H1 (cell line): ENCODE measurements around the gene PKDREJ. TPM values are rescaled to one million over a fixed set of nuclear protein-coding genes. Genes with fewer than 3 reads are reported as not detected.

Source experiments
- CTCF ChIA-PET: fragments of 300-600 bp; sonication (Branson Sonifier 250); formaldehyde crosslinking; loops from one replicate; lab custom pipeline; 2021; ENCODE audit not compliant: partially characterized antibody; lab: Charles Lee
- POLR2A ChIA-PET: fragments of 300-600 bp; sonication (Branson Sonifier 250); formaldehyde crosslinking; loops from one replicate; lab custom pipeline; 2021; ENCODE audit warnings: inconsistent platforms; ENCODE audit not compliant: partially characterized antibody; lab: Charles Lee
- DNase-seq, 2 experiments: peaks; one replicate each; pipeline versions ENCODE4 v3.0.0 to v3.0.0-alpha.2; 2010 to 2022; ENCODE audit warnings: low spot score in 2 of 2, low read depth in 1 of 2, mixed read lengths in 1 of 2
- FAIRE-seq: peaks from 2 replicates; lab custom pipeline; 2011; peaks lifted over from hg19 to GRCh38; lab: Jason Lieb, UNC
- H2AFZ ChIP-seq: 2 replicates; pipeline ENCODE4 v1.8.1; 2012; ENCODE audit warnings: low read length, inconsistent platforms
- H2AK5ac ChIP-seq: 2 replicates; pipeline ENCODE4 v1.6.1; 2013; ENCODE audit warnings: low read depth, low read length
- H2BK120ac ChIP-seq: replicated peaks from 2 replicates; pipeline ENCODE3; 2013; ENCODE audit warnings: low read depth, low read length, inconsistent platforms
- H2BK12ac ChIP-seq: 2 replicates; pipeline ENCODE4 v1.6.1; 2013; ENCODE audit warnings: low read depth, low read length
- H2BK15ac ChIP-seq: 2 replicates; pipeline ENCODE4 v1.6.1; 2013; ENCODE audit warnings: low read length
- H2BK20ac ChIP-seq: 2 replicates; pipeline ENCODE4 v1.6.1; 2013; ENCODE audit warnings: low read length
- H2BK5ac ChIP-seq: 2 replicates; pipeline ENCODE4 v1.6.1; 2013; ENCODE audit warnings: low read depth, low read length
- H3K14ac ChIP-seq: 2 replicates; pipeline ENCODE4 v1.6.1; 2013; ENCODE audit warnings: inconsistent platforms; ENCODE audit not compliant: insufficient read length
- H3K18ac ChIP-seq: 2 replicates; pipeline ENCODE4 v1.6.1; 2013; ENCODE audit warnings: low read length; ENCODE audit errors: extremely low read depth
- H3K23ac ChIP-seq: 2 replicates; pipeline ENCODE4 v1.6.1; 2013; ENCODE audit warnings: inconsistent platforms; ENCODE audit not compliant: insufficient read length
- H3K23me2 ChIP-seq: 2 replicates; pipeline ENCODE4 v1.6.1; 2013; ENCODE audit warnings: low read depth, low read length
- H3K27ac ChIP-seq: 2 replicates; pipeline ENCODE4 v1.6.1; 2011; ENCODE audit warnings: low read depth, low read length, inconsistent platforms
- H3K27me3 ChIP-seq, 4 experiments: replicated peaks in 1 of 4; 1 replicate in 1 of 4; 2 replicates in 3 of 4; pipeline versions ENCODE4 v1.6.1 to v1.8.1; 2011 to 2013; ENCODE audit warnings: low read length in 3 of 4, mild to moderate bottlenecking in 3 of 4, inconsistent platforms in 2 of 4, mixed read lengths in 2 of 4, moderate library complexity in 1 of 4; ENCODE audit not compliant: control insufficient read depth in 3 of 4, insufficient read depth in 3 of 4; ENCODE audit errors: extremely low read depth in 1 of 4
- H3K36me3 ChIP-seq, 4 experiments: 2 replicates each; pipeline versions ENCODE4 v1.6.1 to v1.8.1; 2011 to 2013; ENCODE audit warnings: mild to moderate bottlenecking in 4 of 4, low read length in 3 of 4, moderate library complexity in 2 of 4, control low read depth in 1 of 4, inconsistent platforms in 1 of 4; ENCODE audit not compliant: insufficient read depth in 4 of 4, control insufficient read depth in 2 of 4
- H3K4ac ChIP-seq: replicated peaks from 2 replicates; pipeline ENCODE3; 2013; ENCODE audit warnings: low read length, low read depth, mixed read lengths, inconsistent platforms; ENCODE audit not compliant: insufficient read length
- H3K4me1 ChIP-seq, 4 experiments: replicated peaks in 1 of 4; 1 replicate in 1 of 4; 2 replicates in 3 of 4; pipeline versions ENCODE4 v1.6.1 to v1.8.1; 2011 to 2013; ENCODE audit warnings: low read length in 3 of 4, inconsistent platforms in 2 of 4, mixed read lengths in 1 of 4; ENCODE audit not compliant: insufficient read depth in 4 of 4, control insufficient read depth in 3 of 4
- H3K4me2 ChIP-seq, 2 experiments: 2 replicates each; pipeline versions ENCODE4 v1.6.1 to v1.8.1; 2011 to 2013; ENCODE audit warnings: low read depth in 2 of 2, low read length in 2 of 2, control low read depth in 1 of 2, inconsistent platforms in 1 of 2, mild to moderate bottlenecking in 1 of 2; ENCODE audit not compliant: insufficient read depth in 1 of 2
- H3K4me3 ChIP-seq, 4 experiments: fragments of 200-600, 300-600 bp in 1 of 4; sonication (generic), shearing (Covaris generic), sonication (Bioruptor Twin) in 1 of 4; 2 replicates each; pipeline versions ENCODE4 v1.5.1 to v1.8.1; 2011 to 2016; ENCODE audit warnings: low read length in 4 of 4, low read depth in 3 of 4, control low read depth in 2 of 4, inconsistent platforms in 2 of 4, mild to moderate bottlenecking in 2 of 4, mixed read lengths in 1 of 4, moderate library complexity in 1 of 4; ENCODE audit not compliant: insufficient read depth in 2 of 4; ENCODE audit errors: extremely low read depth in 1 of 4
- H3K56ac ChIP-seq: replicated peaks from 2 replicates; pipeline ENCODE3; 2013; ENCODE audit warnings: low read depth, mild to moderate bottlenecking, mixed read lengths, low read length, inconsistent platforms; ENCODE audit not compliant: insufficient read length
- H3K79me1 ChIP-seq: 2 replicates; pipeline ENCODE4 v1.6.1; 2013; ENCODE audit warnings: low read depth, low read length, control low read depth
- H3K79me2 ChIP-seq, 2 experiments: 2 replicates each; pipeline versions ENCODE4 v1.6.1 to v1.8.1; 2012 to 2013; ENCODE audit warnings: low read length in 2 of 2, mild to moderate bottlenecking in 2 of 2, inconsistent platforms in 1 of 2; ENCODE audit not compliant: insufficient read depth in 2 of 2, control insufficient read depth in 1 of 2
- H3K9ac ChIP-seq, 4 experiments: replicated peaks in 1 of 4; 1 replicate in 1 of 4; 2 replicates in 3 of 4; pipeline versions ENCODE4 v1.6.1 to v1.8.1; 2011 to 2013; ENCODE audit warnings: low read depth in 3 of 4, low read length in 3 of 4, control low read depth in 2 of 4, mild to moderate bottlenecking in 2 of 4, moderate library complexity in 2 of 4, inconsistent platforms in 1 of 4; ENCODE audit errors: extremely low read depth in 1 of 4
- H3K9me3 ChIP-seq, 2 experiments: 2 replicates each; pipeline versions ENCODE4 v1.6.1 to v1.8.1; 2012 to 2013; ENCODE audit warnings: mild to moderate bottlenecking in 2 of 2, moderate library complexity in 2 of 2, control low read depth in 1 of 2, inconsistent platforms in 1 of 2, low read depth in 1 of 2, low read length in 1 of 2, mixed read lengths in 1 of 2; ENCODE audit not compliant: insufficient read depth in 2 of 2
- H4K20me1 ChIP-seq, 2 experiments: replicated peaks in 1 of 2; 2 replicates each; pipeline versions ENCODE3 to v1.8.1; 2011 to 2013; ENCODE audit warnings: inconsistent platforms in 2 of 2, low read length in 2 of 2, mild to moderate bottlenecking in 1 of 2; ENCODE audit not compliant: insufficient read depth in 2 of 2, control insufficient read depth in 1 of 2
- H4K5ac ChIP-seq: 2 replicates; pipeline ENCODE4 v1.6.1; 2013; ENCODE audit warnings: low read length, low read depth, mixed read lengths, inconsistent platforms; ENCODE audit not compliant: insufficient read length
- H4K8ac ChIP-seq: 2 replicates; pipeline ENCODE4 v1.8.0; 2013; ENCODE audit warnings: mild to moderate bottlenecking, moderate library complexity, low read length, inconsistent platforms; ENCODE audit not compliant: insufficient read depth; ENCODE audit errors: extremely low read depth
- H4K91ac ChIP-seq: replicated peaks from 2 replicates; pipeline ENCODE3; 2013; ENCODE audit warnings: low read length, mixed read lengths, inconsistent platforms; ENCODE audit not compliant: insufficient read length
- CBX5 ChIP-seq: fragments of 300-800, 300-1000 bp; sonication (generic); IDR thresholded peaks from 2 replicates; pipeline ENCODE4 v1.7.1; 2016; ENCODE audit warnings: antibody characterized with exemption, low read length, low read depth
- CHD2 ChIP-seq: IDR thresholded peaks from 2 replicates; pipeline ENCODE4 v1.6.1; 2012; ENCODE audit warnings: low read length, improper control_type of control experiment
- CTBP2 ChIP-seq: IDR thresholded peaks from 2 replicates; pipeline ENCODE4 v1.7.0; 2011; ENCODE audit warnings: borderline replicate concordance, mild to moderate bottlenecking, moderate library complexity, mixed read lengths, low read length; ENCODE audit not compliant: insufficient read depth, insufficient read length
- GTF2F1 ChIP-seq: IDR thresholded peaks from 2 replicates; pipeline ENCODE4 v1.6.1; 2012; ENCODE audit warnings: low read depth, low read length, improper control_type of control experiment, borderline replicate concordance
- JUND ChIP-seq: IDR thresholded peaks from 2 replicates; pipeline ENCODE4 v1.6.1; 2011; ENCODE audit warnings: mild to moderate bottlenecking, improper control_type of control experiment, low read length
- KDM1A ChIP-seq: fragments of 200-600, 300-600 bp; sonication (generic); IDR thresholded peaks from 2 replicates; pipeline ENCODE4 v1.7.1; 2016; ENCODE audit warnings: mild to moderate bottlenecking, low read length, borderline replicate concordance
- KDM5A ChIP-seq: fragments of 200-600 bp; IDR thresholded peaks from 2 replicates; pipeline ENCODE4 v1.7.1; 2012; ENCODE audit warnings: mild to moderate bottlenecking, low read length, inconsistent platforms, mixed read lengths
- POLR2AphosphoS5 ChIP-seq: IDR thresholded peaks from 2 replicates; pipeline ENCODE4 v1.6.1; 2011; ENCODE audit warnings: low read depth, low read length
- POU5F1 ChIP-seq: IDR thresholded peaks from 2 replicates; pipeline ENCODE4 v1.6.1; 2011; ENCODE audit warnings: low read depth, mild to moderate bottlenecking, low read length, moderate library complexity
- SRF ChIP-seq: IDR thresholded peaks from 2 replicates; pipeline ENCODE4 v1.6.1; 2011; ENCODE audit warnings: mild to moderate bottlenecking, low read depth, low read length, moderate library complexity
- SUZ12 ChIP-seq: fragments of 200-600 bp; sonication (generic); IDR thresholded peaks from 2 replicates; pipeline ENCODE4 v1.6.1; 2012; ENCODE audit warnings: mild to moderate bottlenecking, inconsistent platforms, low read length, moderate library complexity, mixed read lengths
- WGBS, 2 experiments: shearing (Covaris generic) in 1 of 2; methylation state at CpG; one replicate each; pipeline versions ENCODE4 v1.1.6 to v1.1.7; 2013 to 2015; ENCODE audit warnings: low lambda C conversion rate in 2 of 2, mixed read lengths in 2 of 2, inconsistent platforms in 1 of 2, low coverage in 1 of 2, missing lambda C conversion rate in 1 of 2; ENCODE audit not compliant: insufficient replicate concordance in 2 of 2, insufficient coverage in 1 of 2, insufficient read length in 1 of 2; ENCODE audit errors: extremely low coverage in 1 of 2, missing lambda C conversion rate in 1 of 2; 5-methylcytosine and 5-hydroxymethylcytosine counted together
- polyA plus RNA-seq, 7 experiments: library from polyadenylated mRNA; depleted of rRNA in 3 of 7; stranded (reverse) in 5 of 7; unstranded in 2 of 7; fragments of >200 nt in 5 of 7; fragments of 200-250 nt in 2 of 7; gene quantifications; 1 replicate in 5 of 7; 2 replicates in 1 of 7; 4 replicates in 1 of 7; pipeline versions ENCODE4 v1.2.1 to v1.2.3, GENCODE V29; 2011 to 2013; ENCODE audit warnings: missing spikeins in 2 of 7, mixed read lengths in 2 of 7
- total RNA-seq: library from RNA; stranded (reverse); fragmentation: NEBNext Ultra II Directional; extraction: Animal tissue kit (Norgen Biotek cat#: 25700); gene quantifications from 2 replicates; pipeline ENCODE4 v1.2.1, GENCODE V29; 2021
- TF ChIP-seq, protein P1 (sequence below): IDR thresholded peaks from 2 replicates; pipeline ENCODE4 v1.6.1; 2012; ENCODE audit warnings: low read length, inconsistent platforms

The PKDREJ gene
- total and polyA plus RNA-seq, 2 of the 8 experiments (the other 6 are each of a cell fraction or from before 2014, with no cell fraction given) = 0.02 to 0.04 TPM

DNA sequence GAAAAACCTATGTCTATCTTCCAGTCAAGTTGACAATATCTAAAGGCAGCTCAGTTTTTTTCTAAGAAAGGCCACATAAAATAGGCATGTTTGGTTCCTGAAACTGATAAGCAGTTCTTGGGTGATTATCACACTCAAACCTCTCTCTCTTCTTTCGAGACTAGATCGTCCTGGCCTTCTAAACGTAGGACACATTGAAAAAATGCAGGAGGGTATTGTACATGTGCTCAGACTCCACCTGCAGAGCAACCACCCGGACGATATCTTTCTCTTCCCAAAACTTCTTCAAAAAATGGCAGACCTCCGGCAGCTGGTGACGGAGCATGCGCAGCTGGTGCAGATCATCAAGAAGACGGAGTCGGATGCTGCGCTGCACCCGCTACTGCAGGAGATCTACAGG lies 28.2 kb downstream of the PKDREJ start:
- Histone ChIP-seq H2BK15ac (no peak overlapping the region), H2AFZ (no peak overlapping the region), H3K4me3 (no peak overlapping the region), H3K18ac (no peak overlapping the region), H2BK20ac (no peak overlapping the region), H3K27me3 (no peaks in the 10 kb centered on the region), H4K5ac (no peak overlapping the region), H3K4me2 (no peak overlapping the region), H3K14ac (no peak overlapping the region), H3K23ac (no peak overlapping the region), H3K9ac (no peak overlapping the region), H4K20me1 (peaks cover 0 to 2% of the 10 kb centered on the region in 2 experiments), H4K91ac (no peak overlapping the region), H4K8ac (no peak overlapping the region; the same call in 1 of the 2 replicates), H3K4me1 (no peaks in the 10 kb centered on the region), H2BK5ac (no peak overlapping the region), H3K4ac (no peak overlapping the region), H3K79me1 (no peaks in the 10 kb centered on the region), H3K36me3 (no peaks in the 10 kb centered on the region), H3K23me2 (no peaks in the 10 kb centered on the region), H3K9me3 (no peaks in the 10 kb centered on the region), H3K27ac (no peak overlapping the region), H3K56ac (no peak overlapping the region), H2AK5ac (no peak overlapping the region), H3K79me2 (no peaks in the 10 kb centered on the region), H2BK12ac (no peak overlapping the region), H2BK120ac (no peak overlapping the region)
- no peak for TF ChIP-seq KDM5A
- no peak for TF ChIP-seq CBX5
- TF ChIP-seq KDM1A = no peak
- no peak for TF ChIP-seq CHD2
- no peak for TF ChIP-seq CTBP2
- TF ChIP-seq SRF = no peak
- TF ChIP-seq POLR2AphosphoS5 = no peak
- no peak for TF ChIP-seq GTF2F1
- no peak for TF ChIP-seq JUND
- TF ChIP-seq, protein P1, sequence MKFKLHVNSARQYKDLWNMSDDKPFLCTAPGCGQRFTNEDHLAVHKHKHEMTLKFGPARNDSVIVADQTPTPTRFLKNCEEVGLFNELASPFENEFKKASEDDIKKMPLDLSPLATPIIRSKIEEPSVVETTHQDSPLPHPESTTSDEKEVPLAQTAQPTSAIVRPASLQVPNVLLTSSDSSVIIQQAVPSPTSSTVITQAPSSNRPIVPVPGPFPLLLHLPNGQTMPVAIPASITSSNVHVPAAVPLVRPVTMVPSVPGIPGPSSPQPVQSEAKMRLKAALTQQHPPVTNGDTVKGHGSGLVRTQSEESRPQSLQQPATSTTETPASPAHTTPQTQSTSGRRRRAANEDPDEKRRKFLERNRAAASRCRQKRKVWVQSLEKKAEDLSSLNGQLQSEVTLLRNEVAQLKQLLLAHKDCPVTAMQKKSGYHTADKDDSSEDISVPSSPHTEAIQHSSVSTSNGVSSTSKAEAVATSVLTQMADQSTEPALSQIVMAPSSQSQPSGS = no peak
- TF ChIP-seq SUZ12 = no peak
- TF ChIP-seq POU5F1 = no peak
- 88% methylated on average over 12 of the region's 12 CpGs; no CpG with 5 or more reads in 1 of the 2 experiments for WGBS, 2 experiments
- DNase-seq (no peak), FAIRE-seq (no peak)
- CTCF ChIA-PET = interaction anchor here (1.0 to 2.3 kb wide), 2 partner anchors 9 to 240 kb away, joined by 3 to 5 read pairs; no protein-coding TSS in a partner anchor
- POLR2A ChIA-PET = interaction anchor here (1.3 kb wide), 1 partner anchor 13 kb away, joined by 4 read pairs; no protein-coding TSS in a partner anchor
